GM03348 (cell line): Measurements from ENCODE around the gene TSPAN18.
A peak's percentile ranks its signal among the peaks of the same experiment; 100 is the strongest.

Experiments
- DNase-seq: peaks from one replicate; pipeline ENCODE4 v3.0.0; 2012; ENCODE audit warnings: low spot score

The TSPAN18 gene

DNA sequence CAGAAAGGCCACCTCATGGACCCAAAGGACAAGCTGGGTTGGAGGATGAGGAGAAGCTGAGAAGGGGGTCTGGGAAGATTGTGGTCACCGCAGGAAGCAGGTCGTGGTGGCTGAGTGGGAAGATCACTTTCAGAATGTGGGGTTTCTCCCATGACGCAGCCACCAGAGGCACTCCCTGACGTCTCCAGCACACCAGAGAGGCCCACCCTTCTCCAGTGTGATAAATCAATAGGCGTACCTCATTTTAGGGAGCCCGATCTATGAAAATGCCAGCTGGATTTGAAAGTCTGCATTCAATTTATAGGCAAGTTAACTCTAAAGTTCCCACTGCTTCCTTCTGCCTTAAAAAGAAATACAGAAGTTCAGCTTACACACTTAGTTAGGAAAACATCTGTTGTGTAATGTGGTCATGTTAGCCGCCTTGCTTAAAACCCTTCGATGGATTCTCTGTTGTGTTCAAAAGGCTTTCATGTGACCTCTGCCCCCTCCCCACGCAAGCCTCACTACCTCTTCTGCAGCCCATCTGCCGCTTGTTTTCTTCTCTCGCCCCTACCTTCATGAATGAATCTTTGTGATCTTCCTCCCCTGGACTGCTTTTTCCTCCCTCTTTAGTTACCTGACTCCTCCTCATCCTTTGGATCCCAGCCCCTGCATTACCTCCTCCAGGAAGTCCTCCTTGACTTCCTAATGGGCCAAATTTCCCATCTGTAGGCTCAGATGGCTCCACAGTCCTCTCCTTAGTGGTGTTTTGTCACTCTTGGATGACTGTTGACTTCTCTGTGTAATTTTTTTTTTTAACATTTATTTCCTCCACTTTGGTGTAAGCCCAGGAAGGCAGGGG is 10.7 kb downstream of the TSPAN18 start:
- DNase-seq: no peak

DNA sequence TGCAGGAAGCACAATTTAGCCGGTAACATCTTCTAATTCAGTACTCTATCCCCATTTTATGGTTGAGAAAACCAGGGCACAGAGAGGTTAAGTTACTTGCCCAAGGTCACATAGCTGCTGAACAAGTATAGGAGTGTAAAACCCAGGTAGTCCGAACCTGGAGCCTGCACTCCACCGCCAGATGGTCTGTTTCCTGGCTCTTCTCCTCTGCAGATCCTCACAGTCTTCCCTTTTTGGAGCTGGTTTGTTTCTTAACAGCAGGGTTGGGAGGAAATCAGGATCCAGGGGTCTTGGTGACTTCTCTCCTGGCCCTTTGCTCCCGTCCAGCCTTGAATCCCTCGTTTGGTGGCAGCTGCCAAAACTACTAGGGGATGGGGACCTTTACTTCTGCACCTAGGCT is 12.0 kb downstream of the TSPAN18 start:
- DNase-seq: no peak

GRCh38 chr11:44740967-44741366 is 14.2 kb downstream of the TSPAN18 start:
- no peak for DNase-seq

- no peak for DNase-seq
These were observed 15.2 kb downstream of the TSPAN18 start for GRCh38 chr11:44741976-44742375.

GRCh38 chr11:44742508-44743246 is 15.9 kb downstream of the TSPAN18 start:
- DNase-seq: no peak

- no peak for DNase-seq
These were observed 16.6 kb downstream of the TSPAN18 start for GRCh38 chr11:44743326-44743725.

- peak; percentile 59 for DNase-seq
These were observed 17.3 kb downstream of the TSPAN18 start for GRCh38 chr11:44743959-44744557.

GRCh38 chr11:44746894-44747293 is 20.1 kb downstream of the TSPAN18 start:
- DNase-seq: no peak

DNA sequence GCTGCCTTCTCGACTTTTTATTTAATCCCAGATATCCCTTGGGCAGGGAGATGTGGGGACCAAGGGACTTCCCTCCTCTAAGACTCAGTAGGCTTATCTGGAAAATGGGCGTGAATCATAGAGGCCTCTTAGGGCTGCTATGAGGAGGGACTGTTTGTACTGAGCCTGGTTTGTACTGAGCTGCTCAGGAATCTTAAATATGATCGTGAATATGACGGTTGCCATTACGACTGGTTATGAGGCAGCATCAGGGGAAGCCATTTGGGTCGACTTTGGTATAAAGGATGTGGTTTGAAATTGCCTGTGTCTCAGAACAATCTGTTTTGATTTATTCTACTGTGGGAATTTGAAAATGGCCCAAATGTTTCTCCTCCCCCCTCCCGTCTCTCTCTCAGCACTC is 20.6 kb downstream of the TSPAN18 start:
- peak; percentile 79 for DNase-seq

DNA sequence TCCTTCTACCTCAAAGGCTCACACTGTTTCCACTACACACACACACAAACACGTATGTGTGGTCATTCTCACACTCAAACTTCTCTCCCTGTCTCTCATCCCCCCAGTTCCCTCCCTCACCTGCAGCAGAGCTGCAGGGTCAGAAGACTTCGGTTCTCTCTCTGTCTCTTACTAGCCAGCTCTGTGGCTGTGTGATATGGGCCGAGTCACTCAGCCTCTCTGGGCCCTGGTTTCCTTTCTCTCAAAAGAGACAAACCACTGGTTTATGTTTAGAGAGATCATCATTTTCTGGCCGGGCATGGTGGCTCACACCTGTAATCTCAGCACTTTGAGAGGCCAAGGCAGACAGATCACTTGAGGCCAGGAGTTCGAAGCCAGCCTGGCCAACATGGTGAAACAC is 21.1 kb downstream of the TSPAN18 start:
- no peak for DNase-seq

GRCh38 chr11:44748606-44749005 is 21.8 kb downstream of the TSPAN18 start:
- no peak for DNase-seq

GRCh38 chr11:44749189-44749588 is 22.4 kb downstream of the TSPAN18 start:
- no peak for DNase-seq

- DNase-seq: no peak
These were observed 24.0 kb downstream of the TSPAN18 start for GRCh38 chr11:44750551-44751465.

DNA sequence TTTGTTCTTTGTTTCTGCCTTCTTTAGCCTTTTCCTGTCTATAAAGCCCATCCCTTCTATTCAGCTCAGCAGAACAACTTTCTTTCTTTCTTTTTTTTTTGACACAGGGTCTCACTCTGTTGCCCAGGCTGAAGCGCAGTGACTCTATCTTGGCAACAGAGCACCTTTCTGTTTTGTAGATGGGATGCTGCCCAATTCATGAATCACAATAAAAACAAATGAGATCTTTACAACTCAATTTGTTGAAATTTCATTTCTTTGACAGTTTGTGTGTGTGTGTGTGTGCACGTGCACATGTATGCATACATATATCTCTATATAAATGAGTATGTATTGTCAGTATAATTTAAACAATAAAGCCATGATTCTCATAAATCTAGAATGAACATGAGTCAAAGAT is 25.5 kb downstream of the TSPAN18 start:
- no peak for DNase-seq

DNA sequence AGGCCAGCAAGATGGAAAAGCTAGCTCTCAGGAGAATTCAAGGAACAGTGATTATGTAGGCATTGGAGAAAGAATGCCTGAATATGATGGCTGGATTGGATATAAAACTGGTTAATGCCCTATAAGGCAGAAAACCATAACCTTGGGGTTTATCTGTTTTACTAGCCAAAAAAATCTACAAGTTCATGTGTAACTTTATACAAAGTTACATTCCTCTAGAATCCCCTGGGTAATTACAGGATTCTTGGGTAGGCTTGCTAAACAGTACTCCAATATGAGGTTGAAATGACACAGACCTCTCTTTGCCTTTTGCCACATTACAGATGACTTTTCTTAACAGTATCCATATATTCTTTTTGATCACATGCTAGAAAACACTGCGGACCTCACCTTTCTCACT is 26.0 kb downstream of the TSPAN18 start:
- DNase-seq: no peak

DNA sequence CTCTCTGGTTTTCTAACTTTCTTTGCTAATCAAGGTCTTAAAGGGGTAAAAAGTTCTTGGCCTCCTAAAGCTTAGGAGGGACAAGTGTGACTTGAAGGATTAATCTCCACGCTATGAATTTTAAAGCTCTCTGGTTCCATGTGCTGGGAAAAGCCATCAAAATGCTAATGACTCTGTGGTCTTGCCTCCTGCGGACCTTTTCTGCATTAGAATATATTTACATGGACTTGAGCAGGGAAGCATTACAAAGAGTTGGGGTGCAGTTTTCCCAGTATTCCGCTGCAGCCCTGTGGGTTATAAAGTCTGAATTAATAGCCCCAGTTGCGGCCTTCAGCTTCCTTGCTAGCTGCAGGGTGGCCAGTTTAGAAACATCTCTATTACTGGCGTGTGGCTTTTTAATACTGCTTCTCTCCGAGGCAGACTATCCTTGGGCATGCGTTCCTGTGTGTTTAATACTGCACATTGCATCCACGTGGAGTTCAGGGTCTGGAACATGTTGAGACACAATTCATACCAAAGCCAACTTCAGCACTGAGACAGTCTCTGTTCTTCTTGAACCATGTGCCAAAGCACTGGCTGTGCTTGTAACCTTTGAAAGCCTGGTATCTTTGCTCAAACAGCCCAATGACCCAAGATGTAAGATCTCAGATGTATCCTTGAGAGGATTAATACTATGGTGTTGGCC is 27.3 kb downstream of the TSPAN18 start:
- DNase-seq: peak; percentile 31

DNA sequence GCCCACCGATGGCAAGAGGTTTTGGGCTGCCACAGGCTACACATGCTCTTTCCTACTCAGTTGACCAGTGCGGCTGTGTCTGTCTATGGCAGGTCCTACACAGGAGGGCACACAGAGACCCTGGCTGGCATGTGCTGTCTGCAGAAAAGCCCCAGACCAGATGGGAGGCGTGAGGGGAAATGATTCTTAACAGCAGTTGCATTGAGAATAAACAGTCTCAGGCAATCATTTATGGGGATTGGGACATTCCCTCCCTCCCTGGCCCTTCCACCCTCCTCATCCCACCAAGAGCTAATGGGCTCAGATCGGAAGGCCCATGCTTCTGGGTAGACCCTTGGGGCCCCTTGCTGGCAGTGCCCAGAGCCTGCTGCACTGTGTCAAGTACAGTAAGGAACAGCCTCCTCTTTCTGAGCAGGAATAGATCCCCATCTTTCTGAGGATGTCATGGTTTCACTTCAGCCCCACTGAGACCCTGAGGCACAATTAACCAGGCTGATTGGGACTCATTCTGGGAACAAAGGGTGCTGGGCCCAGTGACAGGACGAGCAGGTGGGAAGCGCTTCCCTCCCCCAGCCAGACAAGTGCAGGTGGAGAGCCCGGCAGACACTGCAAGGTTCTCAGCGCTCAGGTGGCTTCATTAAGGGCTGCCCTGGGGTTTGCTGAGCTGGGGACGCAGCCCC is 28.3 kb downstream of the TSPAN18 start:
- DNase-seq: no peak

DNA sequence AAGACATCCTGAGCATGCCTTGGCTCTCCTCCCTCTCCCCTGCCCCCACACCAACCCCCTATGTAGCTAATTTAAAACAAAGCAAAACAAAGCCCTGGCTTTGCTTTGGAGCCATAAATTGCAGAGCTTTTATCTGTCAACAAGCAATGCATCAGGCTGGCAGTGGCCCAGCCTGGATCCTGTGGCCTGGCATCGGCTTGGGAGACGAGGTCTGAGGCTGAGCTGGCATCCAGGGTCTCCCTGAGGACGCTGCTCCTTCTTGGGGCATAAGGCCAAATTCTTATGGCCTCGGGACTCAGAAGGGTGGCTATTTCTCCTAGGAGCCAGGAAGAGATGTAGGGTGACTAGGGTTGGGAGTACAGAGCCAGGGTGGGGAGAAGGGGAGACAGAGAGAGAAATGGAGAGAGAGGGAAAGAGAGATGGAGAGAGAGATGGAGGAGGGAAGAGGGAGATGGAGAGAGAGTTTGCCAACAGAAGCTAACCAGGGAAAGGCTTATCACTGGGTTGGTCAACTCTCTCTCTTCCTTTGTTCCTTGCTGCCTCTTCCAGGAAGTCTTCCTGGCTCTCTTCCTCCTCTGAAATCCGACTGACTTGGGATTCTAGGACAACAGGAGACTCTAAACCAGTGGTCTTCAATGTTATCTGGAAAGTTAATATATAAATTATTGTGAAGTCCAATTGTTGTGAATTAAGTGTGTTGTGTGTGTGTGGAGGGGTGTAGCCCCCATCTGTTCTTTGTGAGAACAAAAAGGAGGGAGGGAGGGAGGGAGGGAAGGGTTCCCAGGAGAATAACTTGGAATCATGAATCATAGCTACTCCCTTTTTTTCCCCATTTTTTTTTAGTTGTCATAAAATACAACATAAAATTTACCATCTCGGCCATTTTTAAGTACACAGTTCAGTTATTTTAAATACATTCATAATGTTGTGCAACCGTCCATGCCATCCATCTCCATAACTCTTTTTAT is 29.1 kb downstream of the TSPAN18 start:
- peak; percentile 52 for DNase-seq

- no peak for DNase-seq
These were observed 32.2 kb downstream of the TSPAN18 start for GRCh38 chr11:44758983-44759382.
